Globus pallidus (tissue), 1 donor: ENCODE data around the gene NTM.
A peak's percentile ranks its signal among the peaks of the same experiment; 100 is the strongest.

Experiments
- DNase-seq: peaks from one replicate; pipeline ENCODE4 v3.0.0-alpha.2; 2015; ENCODE audit warnings: low spot score

The NTM gene

GRCh38 chr11:132114743-132115142 is 744.3 kb downstream of the NTM start:
- DNase-seq, result no peak

GRCh38 chr11:132115454-132115853 is 745.0 kb downstream of the NTM start:
- no peak for DNase-seq

- no peak for DNase-seq
These were observed 746.1 kb downstream of the NTM start for GRCh38 chr11:132116516-132116915.

GRCh38 chr11:132118661-132119060 is 748.2 kb downstream of the NTM start:
- no peak for DNase-seq

GRCh38 chr11:132119573-132119972 is 749.2 kb downstream of the NTM start:
- no peak for DNase-seq

GRCh38 chr11:132122735-132123134 is 752.3 kb downstream of the NTM start:
- no peak for DNase-seq

GRCh38 chr11:132123449-132123848 is 753.0 kb downstream of the NTM start:
- no peak for DNase-seq

GRCh38 chr11:132123854-132124835 is 753.7 kb downstream of the NTM start:
- no peak for DNase-seq

GRCh38 chr11:132125988-132126871 is 755.8 kb downstream of the NTM start:
- peak; percentile 37 for DNase-seq

- peak; percentile 73 for DNase-seq
These were observed 756.8 kb downstream of the NTM start for GRCh38 chr11:132126973-132127899.

- no peak for DNase-seq
These were observed 757.5 kb downstream of the NTM start for GRCh38 chr11:132127900-132128288.

- no peak for DNase-seq
These were observed 760.6 kb downstream of the NTM start for GRCh38 chr11:132131047-132131446.

- DNase-seq, result no peak
These were observed 761.5 kb downstream of the NTM start for GRCh38 chr11:132131961-132132360.

GRCh38 chr11:132134322-132134721 is 763.9 kb downstream of the NTM start:
- no peak for DNase-seq

- no peak for DNase-seq
These were observed 767.0 kb downstream of the NTM start for GRCh38 chr11:132137289-132137980.

- peak; percentile 18 for DNase-seq
These were observed 767.5 kb downstream of the NTM start for GRCh38 chr11:132137981-132138313.

- DNase-seq, result no peak
These were observed 768.8 kb downstream of the NTM start for GRCh38 chr11:132139181-132139580.

GRCh38 chr11:132140056-132140455 is 769.6 kb downstream of the NTM start:
- DNase-seq, result no peak

GRCh38 chr11:132142121-132142520 is 771.7 kb downstream of the NTM start:
- DNase-seq, result no peak

- no peak for DNase-seq
These were observed 772.1 kb downstream of the NTM start for GRCh38 chr11:132142554-132142953.

- DNase-seq, result no peak
These were observed 777.0 kb downstream of the NTM start for GRCh38 chr11:132147464-132147863.
